Brain microvascular endothelial cell (primary cell): ENCODE data around the gene ZC2HC1B.

Source experiments
- DNase-seq: peaks from one replicate; pipeline ENCODE4 v3.0.0-alpha.2; 2020
- H3K27ac ChIP-seq: fragments of 250-450 bp; sonication (Bioruptor Pico); 2 replicates; pipeline ENCODE4 v1.5.1; 2020; ENCODE audit warnings: mild to moderate bottlenecking, moderate library complexity
- H3K27me3 ChIP-seq: fragments of 250-450 bp; sonication (Bioruptor Pico); replicated peaks from 2 replicates; pipeline ENCODE4 v1.5.1; 2020; ENCODE audit warnings: mild to moderate bottlenecking
- H3K36me3 ChIP-seq: fragments of 250-450 bp; sonication (Bioruptor Pico); replicated peaks from 2 replicates; pipeline ENCODE4 v1.5.1; 2020; ENCODE audit warnings: mild to moderate bottlenecking
- H3K4me3 ChIP-seq: 2 replicates; pipeline ENCODE4 v1.5.1; 2011; ENCODE audit warnings: low read depth, mild to moderate bottlenecking, control low read depth, low read length, moderate library complexity
- in situ Hi-C: cut with HindIII; loops from 2 replicates; pipeline ENCODE4 v1.10.0; 2017; ENCODE audit warnings: low sequenced_read_pairs, low pct_ligation_motif_present
- TF ChIP-seq, protein P1 (sequence below): IDR thresholded peaks from 2 replicates; pipeline ENCODE4 v1.5.1; 2011; ENCODE audit warnings: low read depth, mild to moderate bottlenecking, moderate library complexity, low read length, control low read depth, inconsistent platforms; ENCODE audit errors: missing control alignments

ZC2HC1B gene, protein sequence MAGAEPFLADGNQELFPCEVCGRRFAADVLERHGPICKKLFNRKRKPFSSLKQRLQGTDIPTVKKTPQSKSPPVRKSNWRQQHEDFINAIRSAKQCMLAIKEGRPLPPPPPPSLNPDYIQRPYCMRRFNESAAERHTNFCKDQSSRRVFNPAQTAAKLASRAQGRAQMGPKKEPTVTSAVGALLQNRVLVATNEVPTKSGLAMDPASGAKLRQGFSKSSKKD

DNA sequence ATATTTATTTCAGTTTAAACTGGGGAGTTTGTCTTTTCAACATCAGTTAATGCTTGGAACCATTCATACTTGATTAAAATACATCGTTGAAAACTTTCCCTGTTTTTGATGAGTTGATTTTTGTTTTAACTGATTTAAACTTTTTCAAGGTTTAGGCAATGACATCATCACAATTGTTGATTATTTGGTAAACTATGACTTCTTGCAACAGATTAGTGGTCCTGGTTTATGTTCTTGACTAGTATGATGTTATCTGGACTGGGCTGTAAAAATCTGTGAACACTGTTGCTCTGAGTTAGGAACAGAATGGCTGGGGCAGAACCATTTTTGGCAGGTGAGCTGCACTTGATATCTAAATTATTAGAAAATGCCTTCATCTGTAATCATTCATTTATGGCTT is at the start of gene ZC2HC1B:
Gene ZC2HC1B (plus strand): TSS at position 241 of the 400 bp plus-strand sequence. CDS start 66 bp downstream, at position 307.
- H3K27me3 ChIP-seq = no peaks in the 10 kb centered on the region
- DNase-seq = no peak
- TF ChIP-seq, protein P1, sequence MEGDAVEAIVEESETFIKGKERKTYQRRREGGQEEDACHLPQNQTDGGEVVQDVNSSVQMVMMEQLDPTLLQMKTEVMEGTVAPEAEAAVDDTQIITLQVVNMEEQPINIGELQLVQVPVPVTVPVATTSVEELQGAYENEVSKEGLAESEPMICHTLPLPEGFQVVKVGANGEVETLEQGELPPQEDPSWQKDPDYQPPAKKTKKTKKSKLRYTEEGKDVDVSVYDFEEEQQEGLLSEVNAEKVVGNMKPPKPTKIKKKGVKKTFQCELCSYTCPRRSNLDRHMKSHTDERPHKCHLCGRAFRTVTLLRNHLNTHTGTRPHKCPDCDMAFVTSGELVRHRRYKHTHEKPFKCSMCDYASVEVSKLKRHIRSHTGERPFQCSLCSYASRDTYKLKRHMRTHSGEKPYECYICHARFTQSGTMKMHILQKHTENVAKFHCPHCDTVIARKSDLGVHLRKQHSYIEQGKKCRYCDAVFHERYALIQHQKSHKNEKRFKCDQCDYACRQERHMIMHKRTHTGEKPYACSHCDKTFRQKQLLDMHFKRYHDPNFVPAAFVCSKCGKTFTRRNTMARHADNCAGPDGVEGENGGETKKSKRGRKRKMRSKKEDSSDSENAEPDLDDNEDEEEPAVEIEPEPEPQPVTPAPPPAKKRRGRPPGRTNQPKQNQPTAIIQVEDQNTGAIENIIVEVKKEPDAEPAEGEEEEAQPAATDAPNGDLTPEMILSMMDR = no peak
- H3K36me3 ChIP-seq = peaks cover 25% of the 10 kb centered on the region
- H3K4me3 ChIP-seq = no peak within 1 kb of the TSS
- no peak within 1 kb of the TSS for H3K27ac ChIP-seq
- in situ Hi-C loops = no loop called here

DNA sequence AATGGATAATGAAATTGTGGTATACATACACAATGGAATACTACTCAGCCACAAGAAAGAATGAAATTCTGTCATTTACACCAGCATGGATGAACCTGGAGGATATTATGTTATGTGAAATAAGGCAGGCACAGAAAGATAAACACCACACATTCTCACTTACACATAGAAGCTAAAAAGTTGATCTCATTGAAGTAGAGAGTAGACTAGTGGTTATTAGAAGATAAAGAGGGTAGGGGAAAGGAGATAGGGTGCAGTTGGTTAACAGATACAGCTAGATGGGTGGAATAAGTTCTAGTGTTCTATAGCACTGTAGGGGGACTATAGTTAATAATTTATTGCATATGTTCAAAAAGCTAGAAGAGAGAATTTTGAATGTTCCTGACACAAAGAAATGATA is 46.7 kb upstream of the ZC2HC1B start:
- Histone ChIP-seq H3K27ac (no peak overlapping the region), H3K4me3 (no peak overlapping the region), H3K27me3 (no peaks in the 10 kb centered on the region), H3K36me3 (no peaks in the 10 kb centered on the region)
- in situ Hi-C loops = no loop called here
- TF ChIP-seq, protein P1 = no peak
- no peak for DNase-seq

DNA sequence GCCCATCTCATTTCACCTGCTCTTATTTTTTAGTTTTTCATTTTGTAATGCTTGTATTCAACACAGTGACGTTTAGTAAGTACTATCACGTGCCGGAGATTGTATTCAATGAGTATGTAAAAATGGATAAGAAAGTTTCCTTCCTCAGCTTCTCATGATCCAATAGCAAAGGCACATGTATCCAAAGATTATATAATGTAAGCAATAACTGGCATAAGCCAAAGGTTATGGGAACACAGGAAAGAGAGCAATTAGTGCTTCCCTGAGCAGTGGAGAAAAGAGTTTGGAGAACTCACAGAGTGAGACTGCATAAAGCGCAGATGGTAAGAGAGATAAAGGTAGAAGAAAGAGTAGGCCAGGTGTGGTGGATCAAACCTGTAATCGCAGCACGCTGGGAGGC is 42.9 kb upstream of the ZC2HC1B start:
- TF ChIP-seq, protein P1 = no peak
- no peak for DNase-seq
- Histone ChIP-seq H3K36me3 (no peaks in the 10 kb centered on the region), H3K4me3 (no peak overlapping the region), H3K27ac (no peak overlapping the region), H3K27me3 (no peaks in the 10 kb centered on the region)
- in situ Hi-C loops = no loop called here

DNA sequence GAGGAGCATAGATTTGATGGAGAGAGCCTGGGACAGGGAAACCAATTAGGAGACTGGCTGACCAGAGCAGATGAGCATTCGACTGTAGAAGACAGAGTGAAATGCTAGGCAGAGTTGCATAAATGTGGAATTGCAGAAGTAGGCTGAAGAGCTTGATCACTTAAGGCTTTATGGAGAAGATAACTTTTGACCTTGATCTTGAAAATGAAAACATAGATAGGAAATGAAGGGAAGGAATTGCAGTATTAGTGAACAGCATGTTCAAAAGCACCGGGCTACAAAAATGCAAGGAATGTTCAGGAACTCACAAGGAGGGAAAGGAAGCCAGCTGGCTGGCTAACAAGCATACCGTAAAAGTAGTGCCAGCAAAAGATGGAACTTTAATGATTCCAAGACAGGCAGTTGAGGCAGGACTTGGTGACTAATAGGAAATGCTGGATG is 41.7 kb upstream of the ZC2HC1B start:
- TF ChIP-seq, protein P1 = no peak
- in situ Hi-C loops = no loop called here
- no peak overlapping the region for H3K4me3 ChIP-seq
- peak; percentile 7 for DNase-seq
- no peaks in the 10 kb centered on the region for H3K27me3 ChIP-seq
- no peak overlapping the region for H3K27ac ChIP-seq
- no peaks in the 10 kb centered on the region for H3K36me3 ChIP-seq

DNA sequence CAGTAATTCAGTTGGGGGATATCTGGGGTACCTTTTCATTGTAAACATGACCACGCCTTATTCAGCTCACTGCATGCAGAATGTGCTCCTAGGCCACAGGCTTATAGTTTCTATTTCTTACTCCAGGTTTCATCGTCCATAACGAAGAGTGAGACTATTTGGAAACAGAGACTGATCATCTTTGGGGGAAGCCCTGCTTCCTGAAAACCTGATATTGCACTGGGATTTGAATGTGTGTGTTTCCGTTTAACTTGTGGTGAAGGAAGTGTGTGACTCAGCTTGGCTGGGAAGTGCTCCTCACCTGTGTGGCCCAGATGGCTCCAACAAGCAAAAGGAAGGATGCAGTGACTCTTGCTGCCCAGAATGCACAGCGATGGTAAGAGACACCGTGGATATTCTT is 40.7 kb upstream of the ZC2HC1B start:
- no peak for DNase-seq
- Histone ChIP-seq H3K4me3 (no peak overlapping the region), H3K27me3 (no peaks in the 10 kb centered on the region), H3K36me3 (no peaks in the 10 kb centered on the region), H3K27ac (no peak overlapping the region)
- in situ Hi-C loops = no loop called here
- TF ChIP-seq, protein P1 = no peak

DNA sequence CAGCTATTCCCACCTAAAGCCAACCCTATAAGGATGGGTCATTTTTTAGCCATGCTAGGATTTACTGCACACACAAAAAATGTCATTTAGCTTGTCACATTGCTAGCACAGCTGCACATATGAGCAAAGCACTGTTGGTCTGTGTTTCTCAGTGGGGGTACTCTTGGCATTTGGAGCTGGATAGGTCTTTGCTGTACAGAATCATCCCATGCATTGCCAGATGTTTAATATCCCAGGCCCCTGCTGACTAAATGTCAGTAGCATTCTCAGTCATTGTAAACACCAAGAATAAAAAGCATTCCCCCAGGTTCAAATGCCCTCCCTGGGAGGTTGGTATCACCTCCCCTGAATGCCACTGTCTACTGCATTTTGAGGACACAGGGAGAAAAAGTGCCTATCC is 35.7 kb upstream of the ZC2HC1B start:
- no peak overlapping the region for H3K27ac ChIP-seq
- in situ Hi-C loops = no loop called here
- DNase-seq = no peak
- no peaks in the 10 kb centered on the region for H3K27me3 ChIP-seq
- H3K36me3 ChIP-seq = no peaks in the 10 kb centered on the region
- H3K4me3 ChIP-seq = no peak overlapping the region
- TF ChIP-seq, protein P1 = no peak
